Measurements from ENCODE around the gene DPP6. TPM values are rescaled to one million over a fixed set of nuclear protein-coding genes. Genes with fewer than 3 reads are reported as not detected.

DPP6 gene
- total RNA-seq (ENCODE audit: low replicate concordance): not detected in 2 replicates

DNA sequence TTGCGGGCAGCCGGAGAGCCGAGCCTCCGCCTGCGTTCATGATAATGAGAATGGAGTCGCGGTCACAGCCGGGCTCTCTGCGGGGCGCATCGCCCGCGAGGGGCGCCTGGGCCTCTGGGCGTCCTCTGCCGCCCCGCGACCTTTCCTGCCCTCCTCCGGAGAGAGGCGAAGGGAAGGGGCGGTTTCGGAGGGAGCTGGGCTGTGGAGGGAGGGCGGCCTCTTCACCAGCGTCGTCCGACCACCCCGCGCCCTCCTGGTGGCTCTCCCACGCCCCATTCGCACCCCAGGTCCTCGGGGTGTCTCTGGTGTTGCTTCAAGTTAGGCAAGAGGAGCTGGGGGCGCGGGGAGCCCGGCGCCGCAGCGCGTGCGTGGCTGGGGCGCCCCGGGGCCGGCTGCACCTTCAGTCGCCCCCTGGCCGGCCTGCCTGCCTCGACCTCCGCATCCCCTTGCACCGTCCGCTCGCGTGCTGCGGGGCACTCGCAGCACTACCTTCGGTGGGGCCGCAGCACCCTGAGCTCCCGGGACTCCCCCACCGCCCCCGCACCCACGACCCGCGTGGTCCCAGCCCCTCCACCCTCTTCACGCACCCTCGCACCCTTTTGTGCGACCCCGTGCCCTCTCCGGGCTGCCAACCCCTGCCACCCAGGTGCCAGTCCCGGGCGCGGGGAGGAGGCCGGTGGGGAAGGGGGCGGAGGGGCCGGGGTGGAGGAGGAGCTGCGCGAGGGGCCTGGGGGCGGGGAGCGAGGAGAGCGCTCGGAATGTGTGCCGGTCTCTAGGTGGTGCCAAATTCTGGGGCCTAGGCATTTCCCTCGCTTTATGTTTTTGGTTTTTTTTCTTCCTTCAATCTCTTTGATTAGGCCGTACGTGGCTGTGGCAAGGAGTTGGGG, at the start of gene DPP6:
TSS of gene DPP6 (plus strand) at position 756 of the 887 bp plus-strand sequence.

Data from smooth muscle cell of the coronary artery (primary cell).